ENCODE data around the gene OR6C2.

DNA sequence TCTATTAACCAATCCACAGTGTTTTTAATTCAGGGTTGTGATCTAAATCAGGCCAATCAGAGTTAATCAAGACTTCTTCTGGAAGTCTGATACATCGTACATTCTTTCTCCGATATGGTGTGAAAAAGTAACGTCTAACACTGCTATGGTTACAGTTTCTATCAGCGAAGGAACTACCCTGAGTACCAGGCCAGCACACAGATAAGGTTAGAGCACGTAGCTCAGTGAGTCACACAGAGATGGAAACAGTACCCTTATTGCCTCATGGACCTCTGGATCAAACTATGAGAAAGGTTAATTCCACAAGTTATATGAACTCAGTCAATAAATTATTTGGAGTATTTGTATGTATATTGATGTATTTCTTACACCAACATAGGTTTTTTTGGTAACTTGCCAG lies 51.6 kb downstream of the OR6C2 start:
- TF ChIP-seq, protein P1, sequence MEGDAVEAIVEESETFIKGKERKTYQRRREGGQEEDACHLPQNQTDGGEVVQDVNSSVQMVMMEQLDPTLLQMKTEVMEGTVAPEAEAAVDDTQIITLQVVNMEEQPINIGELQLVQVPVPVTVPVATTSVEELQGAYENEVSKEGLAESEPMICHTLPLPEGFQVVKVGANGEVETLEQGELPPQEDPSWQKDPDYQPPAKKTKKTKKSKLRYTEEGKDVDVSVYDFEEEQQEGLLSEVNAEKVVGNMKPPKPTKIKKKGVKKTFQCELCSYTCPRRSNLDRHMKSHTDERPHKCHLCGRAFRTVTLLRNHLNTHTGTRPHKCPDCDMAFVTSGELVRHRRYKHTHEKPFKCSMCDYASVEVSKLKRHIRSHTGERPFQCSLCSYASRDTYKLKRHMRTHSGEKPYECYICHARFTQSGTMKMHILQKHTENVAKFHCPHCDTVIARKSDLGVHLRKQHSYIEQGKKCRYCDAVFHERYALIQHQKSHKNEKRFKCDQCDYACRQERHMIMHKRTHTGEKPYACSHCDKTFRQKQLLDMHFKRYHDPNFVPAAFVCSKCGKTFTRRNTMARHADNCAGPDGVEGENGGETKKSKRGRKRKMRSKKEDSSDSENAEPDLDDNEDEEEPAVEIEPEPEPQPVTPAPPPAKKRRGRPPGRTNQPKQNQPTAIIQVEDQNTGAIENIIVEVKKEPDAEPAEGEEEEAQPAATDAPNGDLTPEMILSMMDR (IDR thresholded peaks at IDR 0.05) = no peak
- no peak for TF ChIP-seq POLR2A (IDR thresholded peaks at IDR 0.05)

Data from body of pancreas (tissue), 4 donors.